ENCODE results near the gene MAP1B. TPM values are rescaled to one million over a fixed set of nuclear protein-coding genes. Genes with fewer than 3 reads are reported as not detected.

The MAP1B gene
- polyA plus RNA-seq (2011; rRNA removed) (73.0 and 93.0 TPM in 2 replicates), polyA plus RNA-seq (2017; fragmentation: RNase III; extraction: RNeasy Plus Mini Kit Qiagen cat#74134 plus additional on column Dnase treatment) (37.1 to 49.1 TPM (median 40.2 TPM) in 3 replicates), polyA minus RNA-seq (2011; rRNA and poly(A)+ RNA removed) (191 and 227 TPM in 2 replicates)
- polyA plus RNA-seq (2012; cell fraction: cytosol; rRNA removed) = 16.2 and 17.0 TPM in 2 replicates
- 53.5 and 54.6 TPM in 2 replicates for polyA plus RNA-seq (2012; cell fraction: nucleus; rRNA removed)

- FAIRE-seq (no peak), DNase-seq (ENCODE audit: low read depth in 1 of 2, low spot score in 1 of 2) (peak; percentile 67 to 86), ATAC-seq (peak; percentile 80 to 86)
- H3K27ac ChIP-seq = peak within 1 kb of the TSS; percentile 86 to 96
- peak within 1 kb of the TSS; percentile 84 for H3K4me3 ChIP-seq
- 2% methylated on average over 39 of the region's 82 CpGs for WGBS (ENCODE audit: missing lambda C conversion rate)
- peak within 1 kb of the TSS; percentile 82 for H3K4me2 ChIP-seq
- ChIA-PET POLR2A (interaction anchor here (0.6 to 6.8 kb wide), 14 partner anchors 8 to 324 kb away, joined by 3 to 70 read pairs (median 4); no protein-coding TSS in a partner anchor), CTCF (interaction anchor here (1.1 to 1.6 kb wide), 3 partner anchors 14 to 324 kb away, joined by 3 to 8 read pairs (median 4); no protein-coding TSS in a partner anchor)
- TF ChIP-seq JUNB (IDR thresholded peaks at IDR 0.05) = no peak
- TF ChIP-seq PBX3 (IDR thresholded peaks at IDR 0.05) = no peak
- TF ChIP-seq ELK1 (IDR thresholded peaks at IDR 0.05; ENCODE audit: low read depth, low read length) = no peak
- no peak for TF ChIP-seq EHF (CRISPR knock-in tag; IDR thresholded peaks at IDR 0.05)
- peak; percentile 25; the same call in 1 of the 2 replicates for TF ChIP-seq MAX (IDR thresholded peaks at IDR 0.05)
- no peak for TF ChIP-seq NPAS2 (CRISPR knock-in tag; IDR thresholded peaks at IDR 0.05; ENCODE audit: borderline replicate concordance)
- TF ChIP-seq RARB (CRISPR knock-in tag; IDR thresholded peaks at IDR 0.05) = no peak
- TF ChIP-seq RAD21 (conservative IDR thresholded peaks at IDR 0.05 in 1 of 2, IDR thresholded peaks at IDR 0.05 in 1 of 2) = peak in 1 of 2 experiments; percentile 35; a peak in 3 of 5 replicates
- TF ChIP-seq MAZ (IDR thresholded peaks at IDR 0.05; ENCODE audit: borderline replicate concordance, low read depth, low read length) = 0 out of 2 replicates have a peak, but pooled peaks have one; percentile 49
- TF ChIP-seq ZSCAN20 (CRISPR knock-in tag; IDR thresholded peaks at IDR 0.05) = no peak
- peak; percentile 92 for TF ChIP-seq POLR2A (IDR thresholded peaks at IDR 0.05; ENCODE audit: low read length)
- no peak for TF ChIP-seq FOXS1 (CRISPR knock-in tag; IDR thresholded peaks at IDR 0.05)
- no peak for TF ChIP-seq TFCP2L1 (CRISPR knock-in tag; IDR thresholded peaks at IDR 0.05)
- 0 out of 2 replicates have a peak, but pooled peaks have one; percentile 17 for TF ChIP-seq HDAC2 (IDR thresholded peaks at IDR 0.05)
- TF ChIP-seq SMC3 (IDR thresholded peaks at IDR 0.05) = peak; percentile 29; the same call in 1 of the 3 replicates
- peak; percentile 84; the same call in 2 of the 3 replicates for TF ChIP-seq BCL3 (IDR thresholded peaks at IDR 0.05)
- TF ChIP-seq FOSB (CRISPR knock-in tag; IDR thresholded peaks at IDR 0.05) = 0 out of 2 replicates have a peak, but pooled peaks have one; percentile 49
- no peak for TF ChIP-seq NFE2L2 (conservative IDR thresholded peaks at IDR 0.05; ENCODE audit: low read length)
- TF ChIP-seq EHMT2 (IDR thresholded peaks at IDR 0.05; ENCODE audit: low read depth) = no peak
- TF ChIP-seq E2F6 (IDR thresholded peaks at IDR 0.05; ENCODE audit: borderline replicate concordance, low read depth) = 0 out of 2 replicates have a peak, but pooled peaks have one; percentile 5
- TF ChIP-seq JUN (IDR thresholded peaks at IDR 0.05) = peak; percentile 81 to 86
- peak; percentile 37; the same call in 1 of the 2 replicates for TF ChIP-seq HOXB5 (CRISPR knock-in tag; IDR thresholded peaks at IDR 0.05)
- 0 out of 3 replicates have a peak, but pooled peaks cover 3% of the 10 kb centered on the region for H3K9me3 ChIP-seq
- peaks cover 36% of the 10 kb centered on the region for H3K4me1 ChIP-seq
These were observed at the start of gene MAP1B for GRCh38 chr5:72107131-72107900. Gene MAP1B, plus strand, starts transcription at chr5:72107475. Its CDS starts 57 bp downstream, at chr5:72107532.
